Measurements from ENCODE around the gene ASCC3.

The ASCC3 gene

GRCh38 chr6:100491952-100492670 lies 389.0 kb downstream of the ASCC3 start:
- no peak for DNase-seq (ENCODE audit: low spot score)

- DNase-seq (ENCODE audit: low spot score) = no peak
Observed at GRCh38 chr6:100490065-100490464, 391.1 kb downstream of the ASCC3 start.

GRCh38 chr6:100488244-100488643 lies 392.9 kb downstream of the ASCC3 start:
- no peak for DNase-seq (ENCODE audit: low spot score)

- no peak for DNase-seq (ENCODE audit: low spot score)
Observed at GRCh38 chr6:100487638-100488037, 393.5 kb downstream of the ASCC3 start.

- DNase-seq (ENCODE audit: low spot score) = no peak
Observed at GRCh38 chr6:100485268-100485667, 395.9 kb downstream of the ASCC3 start.

- no peak for DNase-seq (ENCODE audit: low spot score)
Observed at GRCh38 chr6:100484474-100484873, 396.7 kb downstream of the ASCC3 start.

- DNase-seq (ENCODE audit: low spot score) = no peak
Observed at GRCh38 chr6:100482698-100483097, 398.4 kb downstream of the ASCC3 start.

GRCh38 chr6:100479179-100480035 lies 401.7 kb downstream of the ASCC3 start:
- DNase-seq (ENCODE audit: low spot score) = no peak

- DNase-seq (ENCODE audit: low spot score) = no peak
Observed at GRCh38 chr6:100475554-100476320, 405.4 kb downstream of the ASCC3 start.

GRCh38 chr6:100473182-100473581 lies 407.9 kb downstream of the ASCC3 start:
- DNase-seq (ENCODE audit: low spot score) = no peak

- DNase-seq (ENCODE audit: low spot score) = no peak
Observed at GRCh38 chr6:100472674-100473073, 408.5 kb downstream of the ASCC3 start.

GRCh38 chr6:100470422-100471120 lies 410.6 kb downstream of the ASCC3 start:
- DNase-seq (ENCODE audit: low spot score) = no peak

GRCh38 chr6:100469101-100469859 lies 411.8 kb downstream of the ASCC3 start:
- DNase-seq (ENCODE audit: low spot score) = no peak

- no peak for DNase-seq (ENCODE audit: low spot score)
Observed at GRCh38 chr6:100468016-100468622, 413.0 kb downstream of the ASCC3 start.

GRCh38 chr6:100467129-100468015 lies 413.8 kb downstream of the ASCC3 start:
- no peak for DNase-seq (ENCODE audit: low spot score)

- no peak for DNase-seq (ENCODE audit: low spot score)
Observed at GRCh38 chr6:100466410-100467128, 414.6 kb downstream of the ASCC3 start.

- DNase-seq (ENCODE audit: low spot score) = no peak
Observed at GRCh38 chr6:100465701-100466409, 415.3 kb downstream of the ASCC3 start.
